ENCODE data around the gene C5orf46. TPM values are rescaled to one million over a fixed set of nuclear protein-coding genes. Genes with fewer than 3 reads are reported as not detected.
"Not testable (repeated sequence)": the region's sequence is repeated elsewhere in the genome, so short reads cannot be mapped to it uniquely, and the experiment has no call there.

Gene C5orf46
- not detected for polyA plus RNA-seq (ENCODE audit: insufficient read length)

DNA sequence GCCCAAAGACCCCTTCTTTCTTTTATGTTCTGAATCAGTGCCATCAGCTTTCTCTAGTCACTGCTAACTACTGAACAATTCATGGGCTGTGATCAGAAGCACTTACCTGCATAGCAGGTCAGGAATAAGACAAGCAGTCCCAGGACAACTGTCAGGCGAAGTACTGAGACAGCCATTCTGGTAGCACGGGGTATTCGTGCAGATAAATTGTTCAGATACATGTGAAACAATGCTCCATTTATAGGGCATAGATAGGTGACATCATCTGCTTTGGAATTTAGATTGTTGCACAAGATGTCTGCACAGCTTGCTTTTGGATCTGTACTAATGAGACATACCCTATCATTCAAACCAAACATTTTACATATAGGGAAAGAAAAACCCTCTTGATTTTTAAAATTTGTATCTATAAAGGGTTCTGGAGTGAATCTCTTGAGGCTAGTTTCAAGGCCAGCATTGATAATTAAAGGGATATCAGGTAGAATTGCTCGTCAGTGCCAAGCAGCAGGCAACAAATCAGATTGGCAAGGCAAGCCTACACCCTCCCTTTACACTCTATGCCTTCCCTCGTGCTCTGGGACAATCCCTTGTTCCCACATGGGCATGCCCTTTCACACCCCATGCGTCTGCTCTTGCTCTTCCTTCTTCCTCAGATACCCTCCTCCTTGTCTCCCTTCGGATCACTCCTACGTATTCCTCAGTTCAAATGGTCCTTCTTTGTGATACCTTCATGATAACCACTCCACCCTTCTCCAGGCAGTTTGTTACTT is at the start of gene C5orf46:
Gene C5orf46, minus strand, starts transcription at position 213 of the 770 bp plus-strand sequence. Its CDS starts 37 bp downstream, at position 176.
- no peak for DNase-seq (ENCODE audit: low read depth)

DNA sequence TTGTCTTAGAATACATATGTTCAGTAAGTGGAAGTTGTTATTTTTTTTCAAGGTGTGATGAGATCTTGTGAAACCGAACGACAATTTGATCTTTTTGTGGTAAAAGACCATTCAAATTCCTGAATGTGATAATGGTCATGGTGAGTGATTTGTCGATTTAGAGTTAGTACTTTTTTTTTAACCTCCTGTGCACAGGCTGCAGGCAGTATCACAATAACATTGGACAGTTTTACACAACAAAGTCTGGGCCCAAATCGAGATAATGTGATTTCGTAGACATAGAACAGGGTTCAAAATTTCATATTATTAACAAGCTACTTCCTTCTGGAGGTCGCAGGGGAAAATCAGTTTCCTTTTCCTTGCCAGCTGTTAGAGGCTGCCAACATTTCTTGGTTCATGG is 48.6 kb upstream of the C5orf46 start:
- DNase-seq (ENCODE audit: low read depth), result no peak

DNA sequence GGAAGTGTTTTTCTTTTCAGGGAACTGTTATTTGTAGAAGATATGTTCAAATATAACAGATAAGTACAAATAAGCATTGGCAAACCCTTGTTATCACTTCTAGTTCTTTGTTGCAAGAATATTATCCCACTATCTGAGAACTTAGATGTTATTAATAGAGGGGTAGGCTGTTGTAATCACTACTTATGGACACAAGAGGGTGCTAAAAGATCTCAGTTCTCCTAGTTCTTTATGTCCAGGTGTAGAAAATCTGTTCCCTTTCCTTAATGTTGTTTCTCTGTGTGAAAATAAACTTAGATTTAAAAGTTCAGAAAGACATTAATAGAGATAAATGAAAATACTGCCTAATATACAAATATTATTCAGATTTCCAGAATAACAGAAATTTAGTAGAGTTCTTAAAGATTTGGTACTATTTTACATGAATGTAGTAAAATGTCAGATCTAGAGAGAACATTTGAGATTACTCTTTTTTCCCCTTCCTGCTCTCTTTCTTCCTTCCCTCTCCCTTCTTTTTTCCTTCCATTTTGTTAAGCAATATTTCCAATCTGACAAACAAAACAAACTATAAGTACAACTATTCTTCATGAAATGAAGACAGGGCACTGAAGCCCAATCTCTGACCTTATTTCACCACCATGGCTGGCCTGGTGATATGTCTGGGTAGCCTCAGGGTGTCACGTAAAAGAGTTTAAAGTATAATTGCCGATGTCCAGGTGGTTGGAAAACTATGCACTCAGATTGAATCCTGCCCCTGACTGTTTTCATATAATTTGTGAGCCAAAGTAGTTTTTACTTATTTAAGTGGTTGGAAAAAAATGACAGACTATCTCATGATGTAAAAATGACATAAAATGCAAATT is 43.6 kb upstream of the C5orf46 start:
- DNase-seq (ENCODE audit: low read depth), result no peak

DNA sequence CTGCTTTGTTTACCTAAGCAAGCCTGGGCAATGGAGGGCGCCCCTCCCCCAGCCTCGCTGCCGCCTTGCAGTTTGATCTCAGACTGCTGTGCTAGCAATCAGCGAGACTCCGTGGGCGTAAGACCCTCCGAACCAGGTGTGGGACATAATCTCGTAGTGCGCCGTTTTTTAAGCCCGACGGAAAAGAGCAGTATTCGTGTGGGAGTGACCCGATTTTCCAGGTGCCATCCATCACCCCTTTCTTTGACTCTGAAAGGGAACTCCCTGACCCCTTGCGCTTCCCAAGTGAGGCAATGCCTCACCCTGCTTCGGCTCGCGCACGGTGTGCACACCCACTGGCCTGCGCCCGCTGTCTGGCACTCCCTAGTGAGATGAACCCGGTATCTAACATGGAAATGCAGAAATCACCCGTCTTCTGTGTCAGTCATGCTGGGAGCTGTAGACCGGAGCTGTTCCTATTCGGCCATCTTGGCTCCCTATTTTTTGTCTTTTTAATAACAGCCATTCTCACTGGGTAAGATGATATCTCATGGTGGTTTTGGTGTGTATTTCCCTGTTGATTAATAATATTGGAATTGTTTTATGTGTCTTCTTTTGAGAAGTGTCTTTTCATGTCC is 40.4 kb upstream of the C5orf46 start:
- not testable (repeated sequence) for DNase-seq (ENCODE audit: low read depth)

DNA sequence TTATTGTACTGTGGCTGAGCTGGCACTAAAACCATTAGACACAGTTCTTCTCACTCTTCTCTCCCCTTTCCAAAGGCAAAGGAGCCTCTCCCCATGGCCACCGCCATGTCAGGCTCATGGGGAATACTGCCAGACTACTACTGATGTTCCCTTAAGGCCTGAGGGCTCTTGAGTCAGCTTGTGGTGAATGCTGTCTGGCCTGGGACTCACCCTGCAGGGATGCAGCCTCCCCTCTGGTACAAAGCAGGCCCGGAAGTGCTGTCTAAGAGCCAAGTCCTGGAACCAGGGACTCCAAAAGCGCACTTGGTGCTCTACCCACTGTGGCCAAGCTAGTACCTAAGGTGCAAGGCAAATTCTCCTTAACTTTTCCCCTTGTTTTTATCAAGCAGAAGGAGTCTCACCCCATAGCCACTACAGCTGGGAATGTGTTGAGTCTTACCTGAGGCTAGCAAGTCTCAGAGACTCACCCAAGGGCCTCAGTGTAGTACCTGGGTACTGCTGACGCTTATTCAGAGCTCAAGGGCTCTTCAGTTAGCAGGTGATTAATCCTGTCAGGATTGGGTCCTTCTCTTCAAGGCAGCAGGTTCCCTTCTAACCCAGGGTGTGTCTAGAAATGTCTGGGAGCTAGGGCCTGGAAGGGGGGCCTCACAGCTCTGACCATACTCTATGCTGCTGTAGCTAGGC is 33.2 kb upstream of the C5orf46 start:
- DNase-seq (ENCODE audit: low read depth), result no peak

DNA sequence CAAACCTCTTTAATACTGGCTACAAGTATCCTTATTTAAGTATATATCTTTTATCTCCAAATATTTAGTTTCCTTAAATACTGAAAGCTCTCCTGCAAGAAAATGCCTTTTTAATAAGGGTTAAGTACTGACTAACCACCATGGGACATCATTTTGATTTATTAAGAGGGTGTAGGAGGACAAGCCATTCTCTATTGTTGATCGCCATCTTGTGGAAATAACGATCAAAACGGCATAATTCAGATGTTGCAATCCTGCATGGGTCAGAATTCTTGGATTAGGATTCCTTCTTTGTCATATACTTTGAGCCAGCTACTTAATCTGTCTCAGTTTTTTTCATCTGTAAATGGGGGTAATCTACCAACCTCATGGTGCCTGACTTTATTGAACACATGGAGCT is 28.7 kb upstream of the C5orf46 start:
- no peak for DNase-seq (ENCODE audit: low read depth)

DNA sequence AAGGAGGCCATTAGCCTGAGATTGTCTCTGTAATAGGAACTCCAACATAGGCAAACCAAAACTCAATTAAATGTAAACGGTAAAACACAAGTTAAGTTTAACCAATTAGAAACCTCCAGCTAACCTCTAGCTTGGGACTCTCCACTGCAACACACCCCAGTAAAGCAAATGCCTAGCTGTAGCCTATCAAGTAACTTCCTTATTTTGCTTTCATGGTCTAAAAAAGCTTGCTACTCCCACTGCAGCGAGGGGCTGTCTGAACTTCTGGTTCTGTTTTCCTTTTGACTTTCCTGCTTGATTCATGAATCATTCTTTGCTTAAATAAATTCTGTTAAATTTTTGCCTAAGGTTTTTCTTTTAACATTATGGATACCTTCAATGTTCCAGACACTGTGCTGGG is 24.4 kb upstream of the C5orf46 start:
- DNase-seq (ENCODE audit: low read depth), result no peak

DNA sequence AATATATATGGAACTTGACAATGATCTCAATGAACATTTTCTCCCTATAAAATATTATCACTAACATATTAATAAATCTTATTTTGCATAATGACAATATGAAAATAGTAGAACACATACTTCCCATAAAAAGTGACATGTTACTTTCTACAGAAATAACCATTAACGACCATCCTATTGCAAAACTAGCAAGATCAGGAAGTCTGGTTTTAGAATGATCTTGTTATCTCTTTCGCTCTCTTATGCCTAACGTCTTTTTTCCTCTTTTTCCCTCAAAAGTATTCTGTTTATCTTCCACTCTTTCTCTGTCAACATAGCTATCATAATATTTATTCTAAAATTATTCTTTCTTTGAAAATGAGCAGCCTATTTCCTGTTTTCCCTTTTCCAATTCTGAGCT is 21.6 kb upstream of the C5orf46 start:
- no peak for DNase-seq (ENCODE audit: low read depth)

DNA sequence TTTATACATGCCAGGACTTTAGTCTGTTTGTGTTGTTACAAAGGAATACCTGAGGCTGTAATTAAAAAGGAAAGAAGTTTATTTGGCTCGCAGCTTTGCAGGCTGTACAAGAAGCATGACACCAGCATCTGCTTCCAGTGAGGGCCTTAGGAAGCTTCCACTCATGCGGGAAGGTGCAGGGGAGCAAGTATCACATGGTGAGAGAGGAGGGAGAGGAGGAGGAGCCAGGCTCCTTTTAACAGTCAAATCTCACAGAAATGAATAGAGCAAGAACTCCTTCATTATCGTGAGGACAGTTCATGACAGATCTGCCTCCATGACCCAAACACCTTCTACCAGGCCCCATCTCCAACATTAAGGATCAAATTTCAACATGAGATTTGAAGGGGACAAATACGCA is 18.7 kb upstream of the C5orf46 start:
- DNase-seq (ENCODE audit: low read depth), result no peak

DNA sequence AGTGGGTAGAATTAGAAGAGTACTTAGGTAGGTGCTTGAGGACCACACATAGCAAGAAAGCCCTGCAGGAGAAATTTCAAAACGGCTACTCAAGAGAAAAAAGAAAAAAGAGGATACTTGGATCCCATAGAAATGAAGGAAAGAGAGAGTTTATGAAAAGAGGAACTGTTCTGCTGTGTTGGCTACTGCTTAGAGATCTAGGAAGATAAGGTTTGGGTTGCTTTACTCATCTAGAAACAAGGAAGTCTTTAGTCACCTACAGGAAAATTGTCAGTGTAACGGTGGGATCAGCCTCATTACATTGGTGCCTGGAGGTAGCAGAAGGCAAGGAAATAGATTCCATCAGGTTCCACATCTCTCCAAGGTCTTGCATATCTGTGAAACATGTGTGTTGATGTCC is 14.8 kb upstream of the C5orf46 start:
- DNase-seq (ENCODE audit: low read depth), result no peak

DNA sequence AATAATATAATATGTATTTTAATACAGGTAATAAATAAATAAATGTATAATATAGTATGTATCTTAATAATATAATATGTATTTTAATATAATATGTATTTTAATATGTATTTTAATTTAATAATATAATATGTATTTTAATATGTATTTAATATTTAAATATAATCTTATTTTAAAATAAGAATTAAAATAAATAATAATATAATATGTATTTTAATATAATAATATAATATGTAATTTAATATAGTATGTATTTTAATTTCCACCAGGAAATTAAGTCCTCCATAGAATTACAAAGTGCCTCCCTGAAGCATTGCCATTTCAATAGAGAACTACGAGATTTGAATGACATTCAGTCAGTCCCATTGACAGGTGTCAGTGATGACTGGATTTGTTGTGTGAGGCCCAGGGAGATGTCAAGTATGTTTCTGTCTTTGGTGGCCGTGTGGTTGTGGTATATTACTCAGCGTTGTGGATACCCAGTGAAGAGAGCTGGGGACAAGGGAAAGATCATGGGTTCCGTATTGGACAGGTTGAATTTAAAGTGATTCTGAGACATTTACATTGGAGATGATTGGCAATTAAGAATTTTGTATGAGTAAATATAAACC is 14.2 kb upstream of the C5orf46 start:
- DNase-seq (ENCODE audit: low read depth), result no peak

DNA sequence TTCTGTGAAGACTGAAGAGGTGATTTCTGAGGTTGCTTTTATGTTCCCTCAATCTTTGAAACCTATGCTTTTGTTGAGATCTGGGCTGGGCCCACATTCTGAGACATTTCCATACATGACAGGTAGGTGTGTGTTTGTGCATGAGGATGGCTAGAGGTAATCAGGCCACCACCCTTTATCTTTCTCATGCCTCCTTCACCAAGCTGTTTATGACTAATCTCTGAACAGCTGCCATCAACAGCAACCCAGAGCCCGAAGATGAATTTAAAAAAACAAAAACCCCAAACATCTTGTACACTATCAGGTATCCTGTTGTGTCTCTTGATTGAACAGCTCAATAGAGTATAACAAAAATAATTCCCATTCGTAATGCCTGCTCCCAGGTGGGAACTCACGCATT is 12.6 kb upstream of the C5orf46 start:
- DNase-seq (ENCODE audit: low read depth), result no peak

DNA sequence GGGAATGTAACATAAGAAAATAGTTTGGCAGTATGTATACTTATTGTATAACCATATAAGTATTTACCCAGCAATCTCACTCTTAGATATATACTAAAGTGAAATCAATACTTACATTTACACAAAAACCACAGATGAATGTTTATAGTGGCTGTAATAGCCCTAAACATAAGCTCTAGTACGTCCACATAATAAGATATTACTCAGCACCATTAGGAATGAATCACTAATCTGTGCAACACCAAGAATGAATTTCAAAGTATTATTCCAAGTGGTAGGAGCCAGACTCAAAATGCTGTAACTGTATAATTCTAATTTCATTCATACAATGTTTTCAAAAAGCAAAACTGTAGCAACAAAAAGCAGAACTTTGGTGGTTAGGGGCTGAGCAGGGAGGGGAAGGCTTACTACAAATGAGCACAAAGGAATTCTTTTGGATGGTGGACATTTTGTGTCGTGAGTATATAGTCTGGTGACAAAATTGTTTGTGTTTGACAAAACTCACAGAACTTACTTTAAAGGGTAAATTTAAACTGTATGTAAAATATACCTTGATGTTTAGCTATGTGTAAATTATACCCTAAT is 11.9 kb upstream of the C5orf46 start:
- no peak for DNase-seq (ENCODE audit: low read depth)

DNA sequence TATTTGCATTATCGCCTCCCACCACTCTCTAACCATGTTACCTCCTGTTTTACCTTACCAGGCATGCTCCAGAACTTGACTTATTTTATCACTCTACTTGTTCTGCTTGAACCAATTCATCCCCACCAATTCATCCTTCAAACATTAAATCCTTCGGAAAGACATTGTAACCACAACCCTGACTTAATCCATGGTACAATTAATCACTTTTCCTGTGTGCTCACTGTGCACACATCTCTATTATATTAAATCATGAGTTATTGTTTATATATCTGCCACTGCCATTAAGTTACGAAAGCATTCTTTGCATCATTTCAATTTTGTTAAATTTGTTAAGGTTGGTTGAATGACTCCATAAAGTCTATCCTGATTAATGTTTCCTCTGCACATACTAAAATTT is 7.4 kb upstream of the C5orf46 start:
- no peak for DNase-seq (ENCODE audit: low read depth)

DNA sequence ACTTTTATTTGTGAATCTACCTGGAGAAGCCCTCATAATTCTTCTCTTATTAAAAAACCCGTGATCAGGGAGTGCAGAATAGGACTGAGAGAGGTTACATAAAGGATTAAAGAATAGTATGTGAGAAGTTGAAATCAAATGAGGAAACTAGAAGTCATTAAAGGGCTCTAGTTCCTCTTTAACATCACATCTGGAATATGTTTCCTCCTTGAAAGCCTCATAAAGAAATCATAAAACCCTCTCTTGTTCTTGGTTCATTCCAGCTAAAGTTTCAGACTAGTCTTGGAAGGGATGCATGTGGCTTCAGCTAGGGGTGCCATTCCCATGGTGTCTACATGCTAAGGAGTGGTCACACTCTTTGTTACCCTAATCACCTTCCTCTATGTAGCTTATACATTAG is 5.7 kb upstream of the C5orf46 start:
- DNase-seq (ENCODE audit: low read depth), result no peak

DNA sequence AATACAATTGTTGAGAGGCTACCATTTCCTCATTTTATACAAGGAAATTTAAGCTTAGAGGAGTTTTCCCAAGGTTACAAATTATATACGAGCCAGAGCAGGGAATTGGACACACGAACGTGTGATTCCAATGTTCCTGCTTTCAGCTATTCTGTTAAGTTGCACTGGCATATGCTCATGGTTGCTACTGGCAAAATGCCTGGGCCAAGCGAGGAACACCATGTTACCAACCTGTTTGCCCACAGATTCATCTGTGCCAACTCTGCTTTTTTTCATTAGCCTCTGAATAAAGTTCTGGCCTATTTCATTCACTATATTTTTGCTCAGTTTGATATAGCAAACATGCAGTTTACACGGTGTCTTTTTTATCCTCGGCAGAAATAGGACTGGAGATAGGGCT is 5.1 kb upstream of the C5orf46 start:
- DNase-seq (ENCODE audit: low read depth), result no peak

DNA sequence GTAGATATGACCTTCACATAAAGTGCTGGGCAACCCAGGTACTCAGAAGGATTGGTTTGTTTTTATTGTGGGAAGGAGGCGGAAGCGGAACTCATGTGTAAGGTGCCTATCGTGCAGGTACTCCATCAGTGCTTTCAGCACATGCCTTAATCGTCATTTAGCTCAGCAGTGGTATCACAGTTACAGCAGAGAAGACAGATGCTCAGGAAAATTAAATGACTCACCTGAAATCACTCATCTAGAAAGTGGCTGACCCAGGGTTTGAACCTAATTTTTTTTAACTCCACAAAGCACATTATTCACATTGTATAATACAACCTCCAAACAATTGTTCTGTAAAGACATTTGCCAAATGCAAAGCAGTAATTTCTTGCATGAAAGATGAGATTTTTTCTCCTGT is 2.2 kb downstream of the C5orf46 start:
- no peak for DNase-seq (ENCODE audit: low read depth)

DNA sequence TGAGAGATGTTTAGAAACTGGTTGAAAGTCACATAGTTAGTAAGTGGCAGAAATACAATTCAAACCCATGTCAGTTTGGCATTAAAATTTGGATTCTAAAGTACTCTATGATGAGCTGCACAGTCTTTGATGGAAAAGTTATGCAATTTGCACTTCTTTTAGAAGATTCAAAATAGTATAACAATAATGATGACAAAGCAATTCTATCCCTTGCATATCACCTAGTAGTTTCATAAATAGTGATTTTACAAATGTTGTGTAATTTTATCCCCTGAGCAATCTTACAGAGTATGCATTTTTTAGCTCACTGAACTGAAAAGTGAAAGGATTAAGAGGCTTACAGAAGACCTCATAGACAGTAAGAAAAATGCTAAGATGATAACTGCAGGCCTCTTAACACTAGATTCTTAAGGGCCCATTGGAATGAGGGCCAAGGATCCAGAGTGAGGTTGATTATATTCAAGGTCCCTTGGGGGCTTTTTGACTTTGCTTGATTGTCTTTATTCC is 3.7 kb downstream of the C5orf46 start:
- DNase-seq (ENCODE audit: low read depth), result no peak

DNA sequence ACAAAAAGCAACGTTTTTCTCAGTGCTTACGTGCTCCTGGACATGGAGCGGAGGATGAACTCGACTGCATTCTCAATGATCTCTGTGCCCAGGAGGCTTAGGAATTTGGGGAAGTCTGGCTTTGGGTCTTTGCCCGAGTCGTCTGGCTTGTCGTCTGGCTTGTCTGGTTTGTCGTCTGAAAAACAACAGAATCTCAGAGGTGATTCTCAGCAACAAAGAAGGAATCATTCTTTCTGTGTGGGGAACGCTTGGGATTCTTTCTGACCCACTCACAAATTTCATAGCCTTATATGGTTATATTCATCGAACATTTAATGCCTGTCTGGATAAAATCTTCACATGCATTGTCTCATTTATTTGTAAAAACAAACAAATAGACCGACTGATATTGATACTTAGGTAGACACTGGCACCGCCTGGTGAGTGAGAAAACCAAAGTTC is 4.7 kb downstream of the C5orf46 start:
- no peak for DNase-seq (ENCODE audit: low read depth)

DNA sequence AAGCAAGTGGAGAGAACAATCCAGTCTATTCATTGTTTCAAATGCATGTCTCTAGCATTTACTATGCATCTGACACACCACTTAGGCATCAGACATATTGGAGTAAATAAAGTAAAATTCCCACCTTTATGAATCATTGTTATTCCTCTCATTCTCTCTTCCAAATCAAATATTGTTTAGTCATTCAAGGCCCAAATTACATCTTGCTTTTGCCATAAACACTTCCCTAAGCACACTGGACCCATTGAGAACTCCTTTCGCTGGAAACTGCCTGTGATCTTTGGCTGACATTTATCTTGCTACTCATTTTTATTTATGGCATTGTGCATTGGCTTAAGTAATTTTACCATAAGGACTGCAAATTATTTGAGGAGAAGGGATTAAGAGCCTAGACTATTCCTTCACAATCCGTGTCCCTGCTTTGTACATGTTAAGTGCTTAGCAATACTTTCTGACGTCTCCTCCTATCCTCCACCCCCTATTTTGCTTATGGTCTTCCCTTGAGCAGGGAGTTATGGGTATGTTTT is 7.4 kb downstream of the C5orf46 start:
- DNase-seq (ENCODE audit: low read depth), result no peak

DNA sequence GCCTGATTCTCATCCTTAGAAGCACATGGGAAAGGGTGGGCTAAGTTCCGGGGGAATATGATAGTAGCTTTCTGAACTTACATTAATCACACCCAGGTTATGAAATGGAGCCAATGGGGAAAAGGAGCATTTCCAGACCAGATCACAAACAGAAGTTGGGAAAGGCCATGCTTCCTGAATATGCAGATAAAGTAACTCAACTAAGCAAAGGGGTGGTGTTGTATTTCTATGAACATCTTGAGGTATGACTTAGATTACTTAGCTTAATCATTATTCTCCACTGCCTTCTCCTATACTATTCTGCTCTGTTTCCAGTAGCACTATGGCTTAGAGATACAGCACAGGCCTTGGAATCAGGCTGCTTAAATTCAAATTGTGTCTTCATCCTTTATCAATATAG is 10.5 kb downstream of the C5orf46 start:
- DNase-seq (ENCODE audit: low read depth), result no peak
